Panc1 (cell line): ENCODE data around the gene WDR70. TPM values are rescaled to one million over a fixed set of nuclear protein-coding genes. Genes with fewer than 3 reads are reported as not detected.

Source experiments
- ATAC-seq: fragments of 200-7000 bp; cut with Tn5 transposase; 2 replicates; pipeline ENCODE4 v1.9.1; 2020; ENCODE audit warnings: mild to moderate bottlenecking, moderate library complexity
- BruUV-seq: library from RNA; stranded (reverse); fragments of 400-500 nt; replicated peaks from 2 replicates; lab custom pipeline; 2021; lab: Mats Ljungman, UMichigan
- CTCF ChIA-PET: fragments of 300-600 bp; sonication (Branson Sonifier 250); formaldehyde crosslinking; loops from one replicate; lab custom pipeline; 2022; ENCODE audit warnings: antibody characterized with exemption; lab: Charles Lee
- POLR2A ChIA-PET: fragments of 300-600 bp; sonication (Branson Sonifier 250); formaldehyde crosslinking; loops from one replicate; lab custom pipeline; 2022; ENCODE audit warnings: antibody characterized with exemption; lab: Charles Lee
- DNase-seq: peaks from one replicate; pipeline ENCODE4 v3.0.0-alpha.2; 2010; ENCODE audit warnings: low read depth, low spot score
- H3K27ac ChIP-seq: 2 replicates; pipeline ENCODE4 v1.5.1; 2011; ENCODE audit warnings: mild to moderate bottlenecking, low read length, inconsistent platforms
- H3K27me3 ChIP-seq: fragments of 200-500 bp; sonication (Bioruptor generic); 2 replicates; pipeline ENCODE4 v1.6.0; 2014; ENCODE audit warnings: low read length, inconsistent platforms; ENCODE audit not compliant: control insufficient read depth, insufficient read depth
- H3K36me3 ChIP-seq: fragments of 200-500 bp; sonication (Bioruptor generic); 2 replicates; pipeline ENCODE4 v1.5.1; 2014; ENCODE audit warnings: inconsistent platforms, mild to moderate bottlenecking, low read length, moderate library complexity; ENCODE audit not compliant: control insufficient read depth, insufficient read depth
- H3K4me1 ChIP-seq: 2 replicates; pipeline ENCODE4 v1.5.1; 2011; ENCODE audit warnings: inconsistent platforms, mild to moderate bottlenecking, low read length, moderate library complexity; ENCODE audit not compliant: control insufficient read depth, insufficient read depth
- H3K4me3 ChIP-seq, 2 experiments: 2 replicates each; pipeline ENCODE4 v1.5.1; 2011 to 2012; ENCODE audit warnings: low read depth in 2 of 2, low read length in 2 of 2, mild to moderate bottlenecking in 2 of 2, inconsistent platforms in 1 of 2, moderate library complexity in 1 of 2
- H3K9me3 ChIP-seq: fragments of 200-500 bp; sonication (Bioruptor generic); 2 replicates; pipeline ENCODE4 v1.5.1; 2014; ENCODE audit warnings: low read depth, mild to moderate bottlenecking, inconsistent platforms, low read length, moderate library complexity; ENCODE audit not compliant: control insufficient read depth, insufficient read depth
- POLR2AphosphoS5 ChIP-seq: IDR thresholded peaks from 2 replicates; pipeline ENCODE4 v1.6.1; 2012; ENCODE audit warnings: mild to moderate bottlenecking, low read depth, low read length, moderate library complexity
- SIN3A ChIP-seq: IDR thresholded peaks from 2 replicates; pipeline ENCODE4 v1.6.1; 2012; ENCODE audit warnings: low read depth, mild to moderate bottlenecking, low read length, moderate library complexity, borderline replicate concordance; ENCODE audit not compliant: insufficient read depth
- TCF7L2 ChIP-seq: IDR thresholded peaks from 2 replicates; pipeline ENCODE4 v1.6.1; 2011; ENCODE audit warnings: mild to moderate bottlenecking, low read depth, low read length, inconsistent platforms
- in situ Hi-C: cut with HindIII; loops from 2 replicates; pipeline ENCODE4 v1.10.0; 2016; ENCODE audit warnings: low sequenced_read_pairs, low pct_unique_long_range_greater_than_20kb
- intact Hi-C: fragments of 100-400 bp; cut with micrococcal nuclease; formaldehyde crosslinking; loops from one replicate; pipeline ENCODE4 v1.10.0; 2022; ENCODE audit not compliant: unreplicated experiment
- total RNA-seq: library from RNA; stranded (reverse); gene quantifications from one replicate; pipeline ENCODE4 v1.2.1, GENCODE V29; 2021; ENCODE audit not compliant: unreplicated experiment
- TF ChIP-seq, protein P1 (sequence below): fragments of 450-650 bp; IDR thresholded peaks from 2 replicates; pipeline ENCODE4 v1.5.1; 2017; ENCODE audit warnings: mild to moderate bottlenecking
- TF ChIP-seq, protein P2 (sequence below), 2 experiments: IDR thresholded peaks; 2 replicates each; pipeline ENCODE4 v1.6.1; 2011 to 2012; ENCODE audit warnings: low read depth in 2 of 2, control low read depth in 1 of 2, low read length in 1 of 2, mild to moderate bottlenecking in 1 of 2, moderate library complexity in 1 of 2; ENCODE audit not compliant: insufficient read depth in 1 of 2

The WDR70 gene
- total RNA-seq, 1 experiment from 2014 or later = 29.5 TPM

DNA sequence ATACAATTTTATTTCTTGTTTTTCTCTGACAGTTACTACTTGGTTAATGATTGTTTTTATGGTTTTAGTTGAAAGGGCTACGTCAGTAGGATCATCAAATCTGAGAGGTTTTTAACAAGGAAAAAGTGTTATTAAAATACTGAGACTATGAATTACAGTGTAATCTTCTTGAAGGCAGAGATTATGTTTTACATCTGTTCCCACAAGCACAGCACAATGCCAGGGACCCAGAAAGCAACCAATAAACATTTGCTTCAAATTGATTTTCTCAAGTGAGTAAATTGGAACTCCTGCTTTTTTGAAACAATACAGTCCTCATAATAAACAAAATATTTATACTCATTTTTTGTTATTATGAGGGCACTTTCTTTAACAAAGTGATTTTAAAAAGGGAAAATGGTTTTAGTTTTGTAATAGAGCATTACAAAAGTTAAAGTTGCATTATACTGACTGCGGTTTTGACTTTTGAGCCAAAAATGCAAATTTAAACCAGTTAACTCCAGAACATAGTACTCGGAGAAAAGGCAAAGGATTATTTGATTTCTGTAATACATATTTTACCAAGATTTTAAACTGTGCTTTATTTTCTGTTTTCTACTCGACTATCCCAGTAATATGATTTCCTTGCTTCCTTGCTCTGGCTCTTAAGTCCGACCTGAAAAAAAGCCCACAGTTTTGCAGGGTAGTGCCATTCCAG, 283.8 kb downstream of the WDR70 start:
- CTCF ChIA-PET = no interaction called here
- Histone ChIP-seq H3K4me1 (peaks cover 12% of the 10 kb centered on the region), H3K36me3 (no peaks in the 10 kb centered on the region; the same call in 1 of the 2 replicates), H3K9me3 (no peaks in the 10 kb centered on the region), H3K27me3 (no peaks in the 10 kb centered on the region), H3K27ac (no peak overlapping the region), H3K4me3 (no peak overlapping the region)
- intact Hi-C loops (no loop called here), in situ Hi-C loops (no loop called here)
- POLR2A ChIA-PET = no interaction called here
- DNase-seq = no peak
- no TSS peak for BruUV-seq
- ATAC-seq = no peak
- no peak for TF ChIP-seq TCF7L2
- TF ChIP-seq, protein P1, sequence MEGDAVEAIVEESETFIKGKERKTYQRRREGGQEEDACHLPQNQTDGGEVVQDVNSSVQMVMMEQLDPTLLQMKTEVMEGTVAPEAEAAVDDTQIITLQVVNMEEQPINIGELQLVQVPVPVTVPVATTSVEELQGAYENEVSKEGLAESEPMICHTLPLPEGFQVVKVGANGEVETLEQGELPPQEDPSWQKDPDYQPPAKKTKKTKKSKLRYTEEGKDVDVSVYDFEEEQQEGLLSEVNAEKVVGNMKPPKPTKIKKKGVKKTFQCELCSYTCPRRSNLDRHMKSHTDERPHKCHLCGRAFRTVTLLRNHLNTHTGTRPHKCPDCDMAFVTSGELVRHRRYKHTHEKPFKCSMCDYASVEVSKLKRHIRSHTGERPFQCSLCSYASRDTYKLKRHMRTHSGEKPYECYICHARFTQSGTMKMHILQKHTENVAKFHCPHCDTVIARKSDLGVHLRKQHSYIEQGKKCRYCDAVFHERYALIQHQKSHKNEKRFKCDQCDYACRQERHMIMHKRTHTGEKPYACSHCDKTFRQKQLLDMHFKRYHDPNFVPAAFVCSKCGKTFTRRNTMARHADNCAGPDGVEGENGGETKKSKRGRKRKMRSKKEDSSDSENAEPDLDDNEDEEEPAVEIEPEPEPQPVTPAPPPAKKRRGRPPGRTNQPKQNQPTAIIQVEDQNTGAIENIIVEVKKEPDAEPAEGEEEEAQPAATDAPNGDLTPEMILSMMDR = no peak
- TF ChIP-seq SIN3A = no peak
- no peak for TF ChIP-seq POLR2AphosphoS5
- TF ChIP-seq, protein P2, sequence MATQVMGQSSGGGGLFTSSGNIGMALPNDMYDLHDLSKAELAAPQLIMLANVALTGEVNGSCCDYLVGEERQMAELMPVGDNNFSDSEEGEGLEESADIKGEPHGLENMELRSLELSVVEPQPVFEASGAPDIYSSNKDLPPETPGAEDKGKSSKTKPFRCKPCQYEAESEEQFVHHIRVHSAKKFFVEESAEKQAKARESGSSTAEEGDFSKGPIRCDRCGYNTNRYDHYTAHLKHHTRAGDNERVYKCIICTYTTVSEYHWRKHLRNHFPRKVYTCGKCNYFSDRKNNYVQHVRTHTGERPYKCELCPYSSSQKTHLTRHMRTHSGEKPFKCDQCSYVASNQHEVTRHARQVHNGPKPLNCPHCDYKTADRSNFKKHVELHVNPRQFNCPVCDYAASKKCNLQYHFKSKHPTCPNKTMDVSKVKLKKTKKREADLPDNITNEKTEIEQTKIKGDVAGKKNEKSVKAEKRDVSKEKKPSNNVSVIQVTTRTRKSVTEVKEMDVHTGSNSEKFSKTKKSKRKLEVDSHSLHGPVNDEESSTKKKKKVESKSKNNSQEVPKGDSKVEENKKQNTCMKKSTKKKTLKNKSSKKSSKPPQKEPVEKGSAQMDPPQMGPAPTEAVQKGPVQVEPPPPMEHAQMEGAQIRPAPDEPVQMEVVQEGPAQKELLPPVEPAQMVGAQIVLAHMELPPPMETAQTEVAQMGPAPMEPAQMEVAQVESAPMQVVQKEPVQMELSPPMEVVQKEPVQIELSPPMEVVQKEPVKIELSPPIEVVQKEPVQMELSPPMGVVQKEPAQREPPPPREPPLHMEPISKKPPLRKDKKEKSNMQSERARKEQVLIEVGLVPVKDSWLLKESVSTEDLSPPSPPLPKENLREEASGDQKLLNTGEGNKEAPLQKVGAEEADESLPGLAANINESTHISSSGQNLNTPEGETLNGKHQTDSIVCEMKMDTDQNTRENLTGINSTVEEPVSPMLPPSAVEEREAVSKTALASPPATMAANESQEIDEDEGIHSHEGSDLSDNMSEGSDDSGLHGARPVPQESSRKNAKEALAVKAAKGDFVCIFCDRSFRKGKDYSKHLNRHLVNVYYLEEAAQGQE (IDR thresholded peaks at IDR 0.05; ENCODE audit: insufficient read depth in 1 of 2, low read depth in 2 of 2, low read length in 1 of 2) = no peak

DNA sequence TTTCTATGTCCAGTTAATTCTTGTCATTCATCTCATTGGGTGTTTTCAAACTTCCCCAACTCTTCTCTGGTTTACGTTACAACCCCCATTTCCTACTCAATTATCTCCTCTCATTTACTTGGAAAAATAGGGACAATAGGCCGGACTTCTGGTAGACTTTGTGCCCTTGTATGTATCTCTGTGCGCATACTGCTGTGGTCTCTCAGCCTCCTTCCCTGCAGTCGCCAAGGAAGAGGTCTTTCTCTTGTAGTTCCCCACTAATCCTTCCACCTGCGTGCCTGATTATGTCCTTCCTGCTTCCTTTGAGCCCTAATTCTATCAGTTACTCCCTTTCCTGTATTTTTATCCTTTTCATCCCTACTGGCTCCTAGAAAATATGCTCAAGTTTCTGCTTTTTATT, 284.4 kb downstream of the WDR70 start:
- TF ChIP-seq POLR2AphosphoS5 = no peak
- no peak for TF ChIP-seq SIN3A
- TF ChIP-seq, protein P1 = no peak
- no peak for TF ChIP-seq TCF7L2
- TF ChIP-seq, protein P2 (IDR thresholded peaks at IDR 0.05; ENCODE audit: insufficient read depth in 1 of 2, low read depth in 2 of 2, low read length in 1 of 2) = no peak
- CTCF ChIA-PET = no interaction called here

More for the DNA sequence above, 284.4 kb downstream of the WDR70 start:
- Histone ChIP-seq H3K9me3 (no peaks in the 10 kb centered on the region), H3K36me3 (no peaks in the 10 kb centered on the region; the same call in 1 of the 2 replicates), H3K27ac (no peak overlapping the region), H3K4me1 (peaks cover 15% of the 10 kb centered on the region), H3K27me3 (no peaks in the 10 kb centered on the region), H3K4me3 (no peak overlapping the region)
- no TSS peak for BruUV-seq
- DNase-seq (no peak), ATAC-seq (no peak)
- POLR2A ChIA-PET = no interaction called here
- intact Hi-C loops (no loop called here), in situ Hi-C loops (no loop called here)
